ENCODE data around the gene SPOCK2. TPM values are rescaled to one million over a fixed set of nuclear protein-coding genes. Genes with fewer than 3 reads are reported as not detected.

SPOCK2 gene
- total RNA-seq, 1 experiment from 2014 or later = 1.3 TPM

- Histone ChIP-seq H3K4me3 (ENCODE audit: insufficient read depth, low read depth, low read length) (no peak overlapping the region), H3K36me3 (replicated peaks; ENCODE audit: control insufficient read depth, insufficient read depth, low read length) (no peaks in the 10 kb centered on the region; the same call in none of the 2 replicates), H3K27me3 (ENCODE audit: control insufficient read depth, insufficient read depth, low read length) (no peaks in the 10 kb centered on the region)
- DNase-seq = no peak
These were observed 73.4 kb downstream of the SPOCK2 start for GRCh38 chr10:72014785-72015480.

GRCh38 chr10:72014197-72014596 lies 74.2 kb downstream of the SPOCK2 start:
- Histone ChIP-seq H3K4me3 (ENCODE audit: insufficient read depth, low read depth, low read length) (no peak overlapping the region), H3K27me3 (ENCODE audit: control insufficient read depth, insufficient read depth, low read length) (no peaks in the 10 kb centered on the region), H3K36me3 (replicated peaks; ENCODE audit: control insufficient read depth, insufficient read depth, low read length) (no peaks in the 10 kb centered on the region; the same call in none of the 2 replicates)
- no peak for DNase-seq

- DNase-seq = no peak
- Histone ChIP-seq H3K36me3 (replicated peaks; ENCODE audit: control insufficient read depth, insufficient read depth, low read length) (no peaks in the 10 kb centered on the region; the same call in none of the 2 replicates), H3K4me3 (ENCODE audit: insufficient read depth, low read depth, low read length) (no peak overlapping the region), H3K27me3 (ENCODE audit: control insufficient read depth, insufficient read depth, low read length) (no peaks in the 10 kb centered on the region)
These were observed 75.0 kb downstream of the SPOCK2 start for GRCh38 chr10:72013202-72013945.

- Histone ChIP-seq H3K36me3 (replicated peaks; ENCODE audit: control insufficient read depth, insufficient read depth, low read length) (no peaks in the 10 kb centered on the region; the same call in none of the 2 replicates), H3K27me3 (ENCODE audit: control insufficient read depth, insufficient read depth, low read length) (no peaks in the 10 kb centered on the region), H3K4me3 (ENCODE audit: insufficient read depth, low read depth, low read length) (no peak overlapping the region)
- no peak for DNase-seq
These were observed 75.6 kb downstream of the SPOCK2 start for GRCh38 chr10:72012796-72013195.

GRCh38 chr10:72011976-72012512 lies 76.3 kb downstream of the SPOCK2 start:
- no peaks in the 10 kb centered on the region for H3K27me3 ChIP-seq (ENCODE audit: control insufficient read depth, insufficient read depth, low read length)
- DNase-seq = peak; percentile 20

GRCh38 chr10:72011468-72011867 lies 76.9 kb downstream of the SPOCK2 start:
- no peak for DNase-seq
- Histone ChIP-seq H3K36me3 (replicated peaks; ENCODE audit: control insufficient read depth, insufficient read depth, low read length) (no peaks in the 10 kb centered on the region; the same call in none of the 2 replicates), H3K27me3 (ENCODE audit: control insufficient read depth, insufficient read depth, low read length) (no peaks in the 10 kb centered on the region), H3K4me3 (ENCODE audit: insufficient read depth, low read depth, low read length) (no peak overlapping the region)

More at GRCh38 chr10:72011976-72012512, 76.3 kb downstream of the SPOCK2 start:
- no peaks in the 10 kb centered on the region; the same call in none of the 2 replicates for H3K36me3 ChIP-seq (replicated peaks; ENCODE audit: control insufficient read depth, insufficient read depth, low read length)
- H3K4me3 ChIP-seq (ENCODE audit: insufficient read depth, low read depth, low read length) = no peak overlapping the region

- DNase-seq = no peak
- H3K27me3 ChIP-seq (ENCODE audit: control insufficient read depth, insufficient read depth, low read length) = no peaks in the 10 kb centered on the region
- H3K4me3 ChIP-seq (ENCODE audit: insufficient read depth, low read depth, low read length) = no peak overlapping the region
- no peaks in the 10 kb centered on the region; the same call in none of the 2 replicates for H3K36me3 ChIP-seq (replicated peaks; ENCODE audit: control insufficient read depth, insufficient read depth, low read length)
These were observed 77.3 kb downstream of the SPOCK2 start for GRCh38 chr10:72011016-72011415.

- no peak overlapping the region for H3K4me3 ChIP-seq (ENCODE audit: insufficient read depth, low read depth, low read length)
- H3K36me3 ChIP-seq (replicated peaks; ENCODE audit: control insufficient read depth, insufficient read depth, low read length) = no peaks in the 10 kb centered on the region; the same call in none of the 2 replicates
- DNase-seq = no peak
- no peaks in the 10 kb centered on the region for H3K27me3 ChIP-seq (ENCODE audit: control insufficient read depth, insufficient read depth, low read length)
These were observed 77.9 kb downstream of the SPOCK2 start for GRCh38 chr10:72010234-72010973.

- H3K27me3 ChIP-seq (ENCODE audit: control insufficient read depth, insufficient read depth, low read length) = no peaks in the 10 kb centered on the region
- H3K4me3 ChIP-seq (ENCODE audit: insufficient read depth, low read depth, low read length) = no peak overlapping the region
- no peak for DNase-seq
- H3K36me3 ChIP-seq (replicated peaks; ENCODE audit: control insufficient read depth, insufficient read depth, low read length) = no peaks in the 10 kb centered on the region; the same call in none of the 2 replicates
These were observed 78.8 kb downstream of the SPOCK2 start for GRCh38 chr10:72009425-72010081.

GRCh38 chr10:72009051-72009424 lies 79.3 kb downstream of the SPOCK2 start:
- Histone ChIP-seq H3K27me3 (ENCODE audit: control insufficient read depth, insufficient read depth, low read length) (no peaks in the 10 kb centered on the region), H3K4me3 (ENCODE audit: insufficient read depth, low read depth, low read length) (no peak overlapping the region), H3K36me3 (replicated peaks; ENCODE audit: control insufficient read depth, insufficient read depth, low read length) (no peaks in the 10 kb centered on the region; the same call in none of the 2 replicates)
- DNase-seq = peak; percentile 40

Other genes starting within 250 kb of the SPOCK2 start
- 389 and 452 TPM in 2 replicates for gene PSAP, start 237.3 kb downstream of the SPOCK2 start, total RNA-seq (2014; rRNA removed; shearing (Covaris generic))
- 4.1 and 4.2 TPM in 2 replicates for gene CHST3, start 124.2 kb downstream of the SPOCK2 start, total RNA-seq (2014; rRNA removed; shearing (Covaris generic))
- gene ANAPC16, start 127.5 kb upstream of the SPOCK2 start, total RNA-seq (2014; rRNA removed; shearing (Covaris generic)) = 56.6 and 79.0 TPM in 2 replicates
- gene ASCC1, start 127.7 kb upstream of the SPOCK2 start, total RNA-seq (2014; rRNA removed; shearing (Covaris generic)) = 28.0 and 35.4 TPM in 2 replicates
- 54.2 and 123 TPM in 2 replicates for gene DDIT4, start 185.4 kb upstream of the SPOCK2 start, total RNA-seq (2014; rRNA removed; shearing (Covaris generic))